Vagina (tissue), 2 donors: Measurements from ENCODE around the gene JKAMP. TPM values are rescaled to one million over a fixed set of nuclear protein-coding genes. Genes with fewer than 3 reads are reported as not detected.

Source experiments
- DNase-seq, 2 donors: peaks; one replicate each; pipeline ENCODE4 v3.0.0-alpha.2; 2017; ENCODE audit errors: extremely low spot score in 2 of 2
- H3K27ac ChIP-seq: fragments of 200-600 bp; sonication (generic); one replicate; pipeline ENCODE4 v1.5.1; 2019
- H3K27me3 ChIP-seq: fragments of 200-600 bp; sonication (generic); one replicate; pipeline ENCODE4 v1.5.1; 2019
- H3K36me3 ChIP-seq, 2 donors: fragments of 200-600 bp; sonication (generic); one replicate each; pipeline ENCODE4 v1.5.1; 2017 to 2019
- H3K4me1 ChIP-seq: fragments of 200-600 bp; sonication (generic); one replicate; pipeline ENCODE4 v1.5.1; 2019
- H3K4me3 ChIP-seq, 2 donors: fragments of 200-600 bp; sonication (generic); 1 replicate in 1 of 2; 2 replicates in 1 of 2; pipeline ENCODE4 v1.5.1; 2016 to 2019
- H3K9me3 ChIP-seq: fragments of 200-600 bp; sonication (generic); one replicate; pipeline ENCODE4 v1.5.1; 2019
- CTCF ChIP-seq, 3 experiments: fragments of 450-650 bp in 2 of 3; fragments of 200-600 bp in 1 of 3; sonication (generic) in 1 of 3; IDR thresholded peaks; one replicate each; pipeline ENCODE4 v1.5.1; 2017 to 2019; ENCODE audit warnings: antibody characterized with exemption in 3 of 3, mild to moderate bottlenecking in 2 of 3, moderate library complexity in 2 of 3
- POLR2A ChIP-seq, 2 donors: fragments of 450-650 bp; IDR thresholded peaks; one replicate each; pipeline ENCODE4 v1.6.1; 2017; ENCODE audit warnings: antibody characterized with exemption in 2 of 2, mild to moderate bottlenecking in 2 of 2, moderate library complexity in 2 of 2
- POLR2AphosphoS5 ChIP-seq, 2 donors: sonication (generic); formaldehyde crosslinking; IDR thresholded peaks; one replicate each; pipeline ENCODE4 v1.9.0; 2017; ENCODE audit warnings: antibody characterized with exemption in 2 of 2, mild to moderate bottlenecking in 2 of 2, low read depth in 1 of 2; ENCODE audit not compliant: insufficient read depth in 1 of 2
- intact Hi-C: fragments of 100-400 bp; cut with DNase I; formaldehyde crosslinking; loops from one replicate; pipeline ENCODE4 v1.15.1; 2023
- total RNA-seq: library from RNA; depleted of rRNA; stranded (reverse); fragments of >200 nt; gene quantifications from one replicate; pipeline ENCODE4 v1.2.3, GENCODE V29; 2016

Gene JKAMP
- total RNA-seq, 1 donor from 2014 or later = 45.9 TPM

DNA sequence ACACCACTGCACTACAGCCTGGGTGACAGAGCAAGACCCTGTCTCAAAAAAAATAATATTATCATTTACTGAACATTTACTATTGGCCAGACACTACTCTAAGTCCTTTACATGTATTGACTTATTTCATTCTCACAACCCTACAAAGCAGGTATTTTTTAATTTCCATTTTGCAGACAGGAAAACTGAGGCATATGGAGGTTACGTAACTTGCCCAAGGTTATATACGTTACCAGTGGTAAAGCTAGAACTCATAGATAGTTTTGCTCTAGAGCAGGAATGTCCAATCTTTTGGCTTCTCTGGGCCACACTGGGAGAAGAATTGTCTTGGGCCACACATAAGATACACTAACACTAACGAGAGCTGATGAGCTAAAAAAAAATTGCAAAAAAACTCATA, 5.8 kb upstream of the JKAMP start:
- H3K9me3 ChIP-seq = no peaks in the 10 kb centered on the region

DNA sequence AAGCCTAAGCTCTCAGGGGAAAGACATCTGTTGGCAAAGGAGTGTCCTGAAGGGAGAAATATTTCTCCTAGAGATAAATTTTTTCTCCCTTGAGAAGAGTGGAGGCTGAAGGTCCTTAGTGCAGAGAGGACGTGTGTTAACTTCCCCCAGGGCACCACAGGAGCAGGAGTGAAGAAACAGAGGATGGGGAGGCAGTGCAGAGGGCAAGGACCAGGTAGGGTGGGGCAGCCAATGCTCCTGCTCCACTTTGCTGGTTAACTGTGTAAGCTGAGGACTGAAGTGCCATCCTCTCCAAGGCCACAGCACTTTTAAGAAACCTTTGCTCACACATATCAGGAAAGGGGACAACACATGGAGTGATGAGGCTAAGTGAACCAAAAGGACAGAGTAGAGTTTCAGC, 4.2 kb upstream of the JKAMP start:
- peaks cover 41% of the 10 kb centered on the region for H3K4me1 ChIP-seq
- H3K9me3 ChIP-seq = no peaks in the 10 kb centered on the region
- H3K27me3 ChIP-seq = no peaks in the 10 kb centered on the region
- TF ChIP-seq POLR2A (IDR thresholded peaks at IDR 0.05) (no peak), POLR2AphosphoS5 (IDR thresholded peaks at IDR 0.05; ENCODE audit: insufficient read depth in 1 of 2, low read depth in 1 of 2) (no peak), CTCF (IDR thresholded peaks at IDR 0.05) (no peak)
- intact Hi-C loops = no loop called here
- DNase-seq = no peak
- no peak overlapping the region for H3K4me3 ChIP-seq
- H3K36me3 ChIP-seq = peaks cover 0 to 23% of the 10 kb centered on the region in 2 donors
- no peak overlapping the region for H3K27ac ChIP-seq

More for the DNA sequence above, 5.8 kb upstream of the JKAMP start:
- Histone ChIP-seq H3K36me3 (peaks cover 0 to 39% of the 10 kb centered on the region in 2 donors), H3K4me1 (peaks cover 39% of the 10 kb centered on the region), H3K27ac (no peak overlapping the region), H3K4me3 (no peak overlapping the region), H3K27me3 (no peaks in the 10 kb centered on the region)
- DNase-seq = no peak
- intact Hi-C loops = no loop called here
- TF ChIP-seq POLR2AphosphoS5 (IDR thresholded peaks at IDR 0.05; ENCODE audit: insufficient read depth in 1 of 2, low read depth in 1 of 2) (no peak), CTCF (IDR thresholded peaks at IDR 0.05) (no peak), POLR2A (IDR thresholded peaks at IDR 0.05) (no peak)

DNA sequence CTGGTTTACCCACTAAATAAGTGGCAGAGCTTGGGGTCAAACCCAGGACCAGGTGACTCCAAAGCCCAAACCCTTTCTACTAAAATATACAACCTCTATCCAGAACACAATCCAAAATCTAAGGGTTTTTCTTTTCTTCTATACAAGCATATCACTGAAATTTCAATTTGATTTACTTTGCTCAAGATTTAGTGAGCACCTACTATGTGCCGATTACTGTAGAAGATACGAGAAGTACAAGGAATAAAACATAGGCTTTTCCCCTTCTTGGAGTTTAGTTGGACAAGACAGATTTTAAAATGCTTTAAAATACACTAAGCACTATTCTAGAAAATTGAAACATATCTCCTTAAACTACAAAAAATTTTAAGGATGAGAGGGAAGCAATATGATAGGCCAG, 2.9 kb upstream of the JKAMP start:
- H3K27me3 ChIP-seq = no peaks in the 10 kb centered on the region
- TF ChIP-seq POLR2A (IDR thresholded peaks at IDR 0.05) (no peak), POLR2AphosphoS5 (IDR thresholded peaks at IDR 0.05; ENCODE audit: insufficient read depth in 1 of 2, low read depth in 1 of 2) (no peak), CTCF (IDR thresholded peaks at IDR 0.05) (no peak)
- H3K4me3 ChIP-seq = no peak overlapping the region
- peaks cover 0 to 11% of the 10 kb centered on the region in 2 donors for H3K36me3 ChIP-seq
- no peaks in the 10 kb centered on the region for H3K9me3 ChIP-seq
- intact Hi-C loops = no loop called here
- no peak for DNase-seq
- H3K4me1 ChIP-seq = peaks cover 53% of the 10 kb centered on the region
- peak overlapping the region; percentile 92 for H3K27ac ChIP-seq

GRCh38 chr14:59481871-59482540, 2.3 kb upstream of the JKAMP start:
- Histone ChIP-seq H3K36me3 (peaks cover 0 to 5% of the 10 kb centered on the region in 2 donors), H3K9me3 (no peaks in the 10 kb centered on the region), H3K4me1 (peaks cover 59% of the 10 kb centered on the region), H3K27ac (peak overlapping the region; percentile 92), H3K27me3 (no peaks in the 10 kb centered on the region), H3K4me3 (peak overlapping the region; percentile 69 to 97)
- intact Hi-C loops = no loop called here
- DNase-seq = no peak
- no peak for TF ChIP-seq POLR2AphosphoS5 (IDR thresholded peaks at IDR 0.05; ENCODE audit: insufficient read depth in 1 of 2, low read depth in 1 of 2)

- no peak for DNase-seq
- peak overlapping the region; percentile 92 for H3K27ac ChIP-seq
- peaks cover 0 to 5% of the 10 kb centered on the region in 2 donors for H3K36me3 ChIP-seq
- no peaks in the 10 kb centered on the region for H3K9me3 ChIP-seq
- TF ChIP-seq POLR2A (IDR thresholded peaks at IDR 0.05) = no peak
- intact Hi-C loops = no loop called here
- H3K4me3 ChIP-seq = peak overlapping the region; percentile 69 to 97
- no peaks in the 10 kb centered on the region for H3K27me3 ChIP-seq
- peaks cover 60% of the 10 kb centered on the region for H3K4me1 ChIP-seq
These were observed 1.6 kb upstream of the JKAMP start for GRCh38 chr14:59482541-59483331.

- no peak for TF ChIP-seq POLR2AphosphoS5 (IDR thresholded peaks at IDR 0.05; ENCODE audit: insufficient read depth in 1 of 2, low read depth in 1 of 2)
- TF ChIP-seq POLR2A (IDR thresholded peaks at IDR 0.05) = no peak
- no peak for TF ChIP-seq CTCF (IDR thresholded peaks at IDR 0.05)
- peaks cover 60% of the 10 kb centered on the region for H3K4me1 ChIP-seq
- H3K4me3 ChIP-seq = peak overlapping the region; percentile 69 to 97
- H3K36me3 ChIP-seq = peaks cover 0 to 4% of the 10 kb centered on the region in 2 donors
- no peaks in the 10 kb centered on the region for H3K9me3 ChIP-seq
- intact Hi-C loops = no loop called here
- DNase-seq = no peak
- H3K27ac ChIP-seq = peak overlapping the region; percentile 92
- no peaks in the 10 kb centered on the region for H3K27me3 ChIP-seq
These were observed 954 bp upstream of the JKAMP start for GRCh38 chr14:59483363-59483762.
